HG03103 (cell line): ENCODE results near the gene KLHL26.

Source experiments
- ATAC-seq: cut with Tn5 transposase; IDR thresholded peaks from one replicate; pipeline ENCODE4 v1.9.1; 2021; ENCODE audit warnings: low read depth; ENCODE audit not compliant: unreplicated experiment

Gene KLHL26

GRCh38 chr19:18612051-18612771, 24.6 kb upstream of the KLHL26 start:
- no peak for ATAC-seq

- ATAC-seq, result no peak
These were observed 23.8 kb upstream of the KLHL26 start, which contains the start of gene TMEM59L for GRCh38 chr19:18612772-18613588. Gene TMEM59L (plus strand): TSS chr19:18612870. CDS start chr19:18612959, 89 bp downstream.

GRCh38 chr19:18613589-18614234, 23.1 kb upstream of the KLHL26 start:
- no peak for ATAC-seq

- no peak for ATAC-seq
These were observed 20.8 kb upstream of the KLHL26 start for GRCh38 chr19:18616023-18616422.

GRCh38 chr19:18617562-18617961, 19.3 kb upstream of the KLHL26 start:
- ATAC-seq, result no peak

- ATAC-seq, result no peak
These were observed 18.6 kb upstream of the KLHL26 start for GRCh38 chr19:18618236-18618635.

- ATAC-seq, result no peak
These were observed 16.5 kb upstream of the KLHL26 start for GRCh38 chr19:18620311-18620710.

- ATAC-seq, result no peak
These were observed 15.9 kb upstream of the KLHL26 start for GRCh38 chr19:18620902-18621301.

GRCh38 chr19:18626906-18627305, 9.9 kb upstream of the KLHL26 start:
- ATAC-seq, result no peak

GRCh38 chr19:18629166-18630088, 7.4 kb upstream of the KLHL26 start:
- ATAC-seq, result no peak

GRCh38 chr19:18633321-18633720, 3.5 kb upstream of the KLHL26 start:
- ATAC-seq, result no peak

GRCh38 chr19:18634612-18635297, 2.1 kb upstream of the KLHL26 start:
- no peak for ATAC-seq

GRCh38 chr19:18635831-18636182, 1.0 kb upstream of the KLHL26 start:
- no peak for ATAC-seq

- peak; percentile 84 for ATAC-seq
These were observed 452 bp upstream of the KLHL26 start for GRCh38 chr19:18636183-18636968.

GRCh38 chr19:18637673-18638630, 1.1 kb downstream of the KLHL26 start:
- no peak for ATAC-seq

GRCh38 chr19:18639706-18640243, 2.9 kb downstream of the KLHL26 start:
- ATAC-seq, result no peak

- no peak for ATAC-seq
These were observed 7.6 kb downstream of the KLHL26 start for GRCh38 chr19:18644196-18645034.
